GM21529 (cell line): Measurements from ENCODE around the gene SLC35F3.
A peak's percentile ranks its signal among the peaks of the same experiment; 100 is the strongest.

ENCODE experiments used
- ATAC-seq: cut with Tn5 transposase; IDR thresholded peaks from one replicate; pipeline ENCODE4 v1.9.1; 2021; ENCODE audit not compliant: unreplicated experiment

SLC35F3 gene

DNA sequence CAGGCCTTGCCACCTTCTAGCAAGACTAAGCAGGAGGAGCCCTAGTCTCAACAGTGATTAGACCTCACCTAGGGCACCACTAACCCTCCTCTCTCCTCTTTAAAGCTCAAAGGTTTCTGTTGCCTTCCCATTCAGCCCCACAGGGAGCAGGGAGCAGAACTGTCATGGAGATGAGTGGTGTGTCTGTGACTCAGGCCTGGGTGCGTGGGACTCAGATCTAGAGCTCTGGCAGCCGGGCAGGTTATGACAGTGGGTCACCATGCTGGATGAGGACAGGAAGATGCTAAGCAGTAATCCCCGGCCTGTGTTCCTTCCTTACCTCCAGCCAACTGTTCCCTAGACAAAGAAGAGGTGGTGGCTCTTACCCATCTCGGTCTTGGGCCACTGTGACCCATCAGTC, 408.7 kb downstream of the SLC35F3 start:
- ATAC-seq, result no peak

DNA sequence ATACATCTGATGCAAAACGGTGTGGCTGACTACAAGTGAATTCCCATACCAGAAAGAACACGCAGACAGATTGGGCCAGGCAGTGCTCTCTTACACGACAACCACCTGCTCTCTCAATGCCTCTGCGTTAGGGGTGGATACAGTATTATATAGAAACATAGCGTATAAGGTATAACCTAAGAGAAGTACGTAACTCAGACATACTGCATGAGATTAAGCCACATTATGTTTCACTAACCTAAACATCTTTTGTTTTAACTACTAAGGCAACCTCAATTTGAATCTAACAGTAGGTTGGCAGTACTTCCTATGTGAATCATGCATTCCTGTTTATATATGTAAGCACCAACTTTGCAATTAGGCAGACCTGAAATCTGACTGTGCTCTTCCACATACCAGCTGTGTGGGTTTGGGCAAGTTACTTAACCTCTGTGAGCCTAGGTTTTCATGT, 410.6 kb downstream of the SLC35F3 start:
- no peak for ATAC-seq

DNA sequence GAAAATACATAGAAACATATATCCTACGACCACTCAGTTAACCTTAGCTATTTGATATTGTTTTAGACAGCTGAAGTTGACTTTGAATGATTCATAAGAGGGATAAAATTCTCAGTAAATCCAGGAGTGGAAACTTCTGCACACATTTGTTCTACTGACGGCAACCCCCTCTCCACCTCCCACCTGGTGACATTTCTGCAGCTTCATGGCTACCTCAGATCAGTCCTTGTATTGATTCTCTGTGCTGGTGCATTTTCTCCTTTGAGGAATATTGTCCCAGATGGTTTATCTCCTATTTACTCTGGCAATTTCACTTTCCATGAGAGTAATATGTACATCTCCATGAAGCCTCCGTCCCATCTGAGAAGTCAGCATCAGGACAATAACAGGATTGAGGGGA, 411.1 kb downstream of the SLC35F3 start:
- no peak for ATAC-seq

DNA sequence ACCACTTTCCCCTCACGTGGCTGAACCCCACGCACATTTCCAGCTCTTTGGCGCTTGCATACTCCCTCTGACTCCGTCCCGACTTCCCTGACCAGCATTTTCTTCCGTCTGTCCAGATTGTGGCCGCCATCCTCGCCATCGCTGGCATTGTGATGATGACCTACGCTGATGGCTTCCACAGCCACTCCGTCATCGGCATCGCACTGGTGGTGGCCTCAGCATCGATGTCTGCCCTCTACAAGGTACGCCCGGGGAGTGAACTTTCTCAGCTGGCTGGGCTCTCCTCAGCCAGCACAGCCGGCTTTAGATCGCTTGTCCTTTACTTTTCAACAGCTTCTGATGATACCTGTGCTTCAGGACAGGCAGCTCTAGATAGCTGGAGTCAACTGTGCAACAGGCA, 412.0 kb downstream of the SLC35F3 start:
- no peak for ATAC-seq

DNA sequence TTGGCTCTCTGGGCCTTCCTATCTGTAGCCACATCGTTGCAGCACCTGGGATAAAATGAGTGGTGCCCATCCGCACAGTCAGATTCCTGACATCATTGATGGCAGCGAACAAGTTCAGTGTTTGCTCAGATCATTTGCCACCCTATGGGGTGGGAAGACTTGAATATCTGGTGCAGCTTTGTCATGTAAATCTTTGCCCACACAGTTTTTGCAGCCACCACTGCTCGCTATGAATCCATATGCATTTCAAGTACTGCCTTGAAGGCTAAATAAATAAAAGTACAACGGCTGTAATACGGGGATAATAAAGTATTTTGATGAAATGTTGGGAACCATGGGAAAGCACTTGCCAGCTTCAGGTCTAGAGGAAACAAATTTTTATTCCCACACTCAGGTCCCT, 412.5 kb downstream of the SLC35F3 start:
- ATAC-seq, result no peak

DNA sequence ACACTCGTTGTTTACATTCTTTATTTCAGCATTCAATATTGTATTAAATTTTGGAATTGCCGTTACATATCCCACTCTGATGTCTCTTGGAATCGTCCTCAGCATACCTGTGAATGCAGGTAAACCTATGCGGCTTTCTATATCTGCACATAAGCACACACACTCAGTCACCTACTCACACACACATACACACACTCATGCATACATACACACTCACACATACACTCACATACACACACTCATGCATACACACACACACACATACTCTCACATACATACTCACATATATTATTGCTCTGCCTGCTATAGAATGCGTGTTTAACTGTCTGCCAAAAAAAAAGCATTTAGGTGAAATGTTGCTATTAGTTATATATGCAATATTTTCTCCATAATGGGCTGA, 415.6 kb downstream of the SLC35F3 start:
- no peak for ATAC-seq

DNA sequence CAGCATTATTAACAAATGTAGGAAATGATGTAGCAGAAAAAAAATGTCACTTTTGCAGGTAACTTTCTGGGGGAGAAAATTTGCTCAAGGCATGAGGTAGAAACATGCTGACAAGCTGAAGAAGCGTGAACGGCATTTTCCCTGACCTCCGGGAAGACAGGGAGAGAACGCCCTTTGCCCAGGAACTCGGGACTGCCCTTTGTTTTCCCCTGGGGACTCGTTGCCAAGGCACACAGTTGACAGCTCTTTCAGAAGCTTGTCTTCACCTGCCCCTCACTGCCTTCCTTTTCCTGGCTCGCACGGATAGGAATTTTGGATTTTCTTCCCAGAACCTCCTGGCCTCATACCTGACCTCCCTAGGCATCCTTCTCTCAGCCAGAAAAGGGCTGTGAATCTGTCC, 416.1 kb downstream of the SLC35F3 start:
- no peak for ATAC-seq

DNA sequence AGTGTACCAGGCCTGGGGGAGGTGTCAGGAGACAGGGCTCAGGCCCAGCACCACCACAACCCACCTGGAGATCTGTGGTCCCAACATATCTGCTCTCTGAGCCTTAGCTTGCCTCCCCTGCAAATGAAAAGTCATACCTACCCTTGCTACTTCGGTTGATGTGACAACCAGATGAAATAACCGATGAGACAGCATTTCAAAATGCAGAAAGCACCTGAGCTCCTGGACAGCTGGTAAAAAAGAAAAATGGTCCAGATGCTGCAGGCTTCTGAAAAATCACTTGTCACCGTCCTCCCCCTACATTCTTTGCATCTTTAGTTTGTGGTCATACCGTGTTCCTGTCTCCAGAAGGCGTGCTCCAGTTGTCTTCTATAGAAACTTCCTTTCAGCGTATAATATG, 416.8 kb downstream of the SLC35F3 start:
- no peak for ATAC-seq

DNA sequence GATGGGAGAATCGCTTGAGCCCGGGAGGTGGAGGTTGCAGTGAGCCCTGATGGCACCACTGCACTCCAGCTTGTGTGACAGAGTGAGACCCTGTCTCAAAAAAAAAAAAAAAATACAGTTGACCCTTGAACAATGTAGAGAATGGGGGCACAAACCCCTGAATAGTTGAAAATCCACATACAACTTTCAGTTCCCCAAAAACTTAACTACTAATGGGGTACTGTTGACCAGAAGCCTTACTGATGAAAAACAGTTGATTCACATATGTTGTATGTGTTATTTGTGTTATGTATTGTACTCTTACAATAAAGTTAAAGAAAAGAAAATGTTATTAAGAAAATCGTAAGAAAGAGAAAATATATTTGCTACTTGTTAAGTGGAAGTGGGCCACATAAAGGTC, 417.6 kb downstream of the SLC35F3 start:
- no peak for ATAC-seq

DNA sequence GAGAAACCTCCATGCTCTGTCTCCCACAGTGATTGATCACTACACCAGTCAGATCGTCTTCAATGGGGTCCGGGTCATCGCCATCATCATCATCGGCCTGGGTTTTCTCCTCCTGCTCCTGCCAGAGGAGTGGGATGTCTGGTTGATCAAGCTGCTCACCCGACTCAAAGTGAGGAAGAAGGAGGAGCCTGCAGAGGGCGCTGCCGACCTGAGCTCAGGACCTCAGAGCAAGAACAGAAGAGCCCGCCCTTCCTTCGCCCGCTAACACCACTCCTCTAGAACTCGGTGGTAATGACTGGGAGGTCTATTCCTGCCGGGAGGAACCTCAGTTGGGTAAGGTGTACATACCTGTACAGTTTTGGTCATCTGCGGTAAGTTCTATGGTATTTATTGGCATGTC, 418.5 kb downstream of the SLC35F3 start:
- ATAC-seq, result peak; percentile 54

DNA sequence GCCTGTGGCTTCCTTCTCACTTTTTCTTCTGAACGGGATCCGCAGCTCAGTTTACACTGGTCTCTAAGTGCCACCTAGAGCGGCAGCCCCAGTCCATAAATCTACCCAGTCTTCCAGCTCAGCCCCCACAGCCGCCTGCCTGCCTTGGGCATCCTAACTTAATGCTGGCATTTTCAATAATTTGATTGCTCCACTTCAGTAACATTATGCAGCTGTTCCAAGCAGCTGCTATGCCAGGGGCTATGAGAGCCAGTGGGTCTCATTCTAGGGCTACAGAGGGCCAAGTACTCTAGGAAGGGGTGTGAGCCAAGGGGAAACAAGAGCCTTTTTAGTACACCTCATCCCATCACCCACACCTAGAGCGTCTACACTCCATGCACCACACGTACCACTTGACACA, 420.3 kb downstream of the SLC35F3 start:
- ATAC-seq, result no peak

DNA sequence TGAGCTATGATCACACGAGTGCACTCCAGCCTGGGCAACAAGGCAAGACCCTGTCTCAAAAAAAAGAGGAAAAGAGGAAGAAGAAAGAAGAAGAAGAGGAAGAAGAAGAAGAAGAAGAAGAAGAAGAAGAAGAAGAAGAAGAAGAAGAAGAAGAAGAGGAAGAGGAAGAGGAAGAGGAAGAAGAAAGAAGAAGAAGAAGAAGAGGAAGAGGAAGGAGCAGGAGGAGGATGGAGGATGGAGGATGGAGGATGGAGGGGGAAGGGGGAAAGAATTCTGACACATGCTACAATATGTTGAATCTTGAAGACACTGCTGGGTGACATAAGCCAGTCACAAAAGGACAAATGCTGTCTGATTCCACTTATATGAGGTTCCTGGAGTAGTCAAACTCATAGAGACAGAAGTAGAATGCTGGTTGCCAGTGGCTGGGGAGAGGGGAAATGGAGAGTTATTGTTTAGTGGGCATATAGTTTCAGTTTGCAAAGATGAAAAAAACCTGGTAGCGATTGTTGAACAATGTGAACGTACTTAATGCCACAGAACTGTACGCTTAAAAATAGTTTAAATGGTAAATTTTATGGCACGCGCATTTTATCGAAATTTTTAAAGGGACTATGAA, 421.5 kb downstream of the SLC35F3 start:
- ATAC-seq, result peak; percentile 37

DNA sequence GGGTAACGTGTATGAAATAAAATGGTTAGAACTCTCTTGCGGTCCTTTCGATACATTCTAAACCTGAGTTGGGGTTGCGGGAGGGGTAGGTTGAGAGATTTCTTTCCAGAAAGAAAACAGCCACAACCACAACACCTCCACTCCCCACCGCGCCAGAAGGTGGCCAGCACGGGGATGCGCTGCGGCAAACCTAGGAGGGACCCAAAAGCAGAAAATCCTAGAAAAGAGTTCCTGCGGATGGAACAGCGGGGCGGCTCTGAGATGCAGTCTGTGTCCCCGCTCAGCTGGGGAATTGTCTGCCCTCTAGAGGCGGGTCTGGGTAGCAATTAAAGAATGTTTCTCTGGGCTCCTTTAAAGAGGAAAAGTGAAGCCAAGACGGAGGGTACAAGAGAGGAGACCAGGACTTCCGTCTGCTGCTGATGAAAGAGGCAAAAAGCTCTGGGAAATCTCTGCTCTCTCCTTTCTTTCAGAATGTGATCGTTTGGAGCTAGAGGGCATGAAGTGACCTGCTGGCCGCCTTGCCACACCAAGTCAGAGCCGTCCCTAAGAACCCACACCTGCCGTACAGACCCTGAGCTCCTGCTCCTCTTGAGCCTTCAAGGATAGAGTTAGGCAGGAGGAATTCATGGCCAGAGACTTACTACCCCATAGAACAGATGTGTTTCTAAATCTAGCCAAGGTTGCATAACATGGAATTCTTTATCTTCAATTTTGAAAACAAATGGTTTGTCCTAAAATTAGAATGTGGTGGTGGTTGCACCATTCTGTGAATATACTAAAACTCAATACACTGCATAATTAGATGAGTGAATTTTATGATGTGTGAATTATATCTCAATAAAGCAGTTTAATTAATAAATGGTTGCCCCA, 422.3 kb downstream of the SLC35F3 start:
- peak; percentile 88 for ATAC-seq

DNA sequence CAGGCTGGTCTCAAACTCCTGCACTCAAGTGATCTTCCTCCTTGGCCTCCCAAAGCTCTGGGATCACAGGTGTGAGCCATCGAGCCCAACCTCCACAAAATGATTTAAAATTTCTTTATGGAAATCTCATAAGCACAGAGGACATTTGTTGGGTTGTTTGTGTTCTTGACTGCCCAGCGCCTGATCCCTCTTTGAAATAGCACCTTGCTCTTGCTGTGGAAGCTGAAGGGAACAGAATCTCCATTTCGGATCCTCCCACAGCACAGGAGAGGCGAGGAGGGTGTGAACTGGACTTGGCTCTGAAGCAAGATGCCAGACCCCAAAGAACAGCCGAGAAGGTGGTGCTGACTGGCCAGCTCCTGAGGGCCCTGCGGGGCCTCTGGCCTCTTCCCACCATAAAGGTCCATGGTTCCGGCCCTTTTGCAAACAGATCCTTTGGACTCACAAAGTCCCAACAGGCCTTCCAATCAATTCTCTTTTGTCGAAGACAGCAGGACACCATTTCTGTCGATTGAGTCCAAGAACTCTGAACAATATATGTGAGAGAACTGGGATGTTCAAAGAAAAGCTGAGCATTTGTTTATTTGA, 423.2 kb downstream of the SLC35F3 start:
- ATAC-seq, result no peak

DNA sequence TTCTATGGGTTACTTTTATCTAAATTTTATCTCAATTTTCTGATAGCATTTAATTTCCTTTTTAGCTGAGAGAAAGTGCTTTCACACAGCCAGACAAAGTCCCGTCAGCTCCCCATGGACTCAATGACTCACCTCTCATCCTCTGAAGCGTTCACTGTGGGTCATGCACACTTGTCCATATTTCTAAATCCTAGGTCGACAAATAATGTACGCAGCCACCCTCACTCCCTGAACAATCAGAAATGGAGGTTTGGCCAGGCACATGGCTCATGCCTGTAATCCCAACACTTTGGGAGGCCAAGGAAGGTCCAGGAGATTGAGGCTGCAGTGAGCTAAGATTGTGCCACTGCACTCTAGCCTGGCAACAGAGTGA, 426.4 kb downstream of the SLC35F3 start:
- no peak for ATAC-seq

DNA sequence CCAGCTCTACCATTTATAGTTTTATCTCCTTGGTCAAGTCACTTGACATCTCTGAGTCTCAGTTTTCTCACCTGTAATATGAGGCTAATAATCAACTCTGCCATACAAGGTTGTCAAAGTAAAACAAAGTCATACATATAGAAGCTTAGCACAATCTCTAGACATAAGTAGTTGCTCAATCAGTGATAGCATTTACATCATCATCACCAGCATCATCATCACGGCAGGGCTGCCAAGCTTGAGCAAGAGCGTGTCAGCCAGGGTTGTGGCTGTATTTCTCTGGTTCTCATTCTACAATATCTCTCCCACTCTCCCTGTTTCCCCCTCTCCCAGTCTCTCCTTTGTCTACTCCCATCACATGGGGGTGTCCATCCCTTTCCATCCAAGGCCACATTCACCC, 427.0 kb downstream of the SLC35F3 start:
- ATAC-seq, result no peak

DNA sequence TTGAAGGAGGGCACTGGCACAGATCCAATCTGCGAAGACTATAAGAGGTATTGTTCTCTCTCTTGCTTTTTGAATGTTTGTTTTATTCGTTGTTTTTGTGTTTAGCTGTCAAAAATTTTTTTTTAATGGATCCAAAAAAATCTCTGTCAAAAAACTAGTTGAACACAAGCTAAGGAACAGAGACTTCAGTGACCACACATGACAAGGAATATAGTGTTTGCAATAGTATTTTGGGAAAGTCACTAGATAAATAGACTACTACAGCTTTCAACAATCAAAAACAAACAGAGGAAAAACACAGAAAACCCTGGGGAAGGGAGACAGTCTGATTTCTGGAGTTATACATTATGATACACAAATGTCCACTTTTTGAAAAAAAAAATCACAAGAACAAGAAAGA, 431.9 kb downstream of the SLC35F3 start:
- no peak for ATAC-seq

DNA sequence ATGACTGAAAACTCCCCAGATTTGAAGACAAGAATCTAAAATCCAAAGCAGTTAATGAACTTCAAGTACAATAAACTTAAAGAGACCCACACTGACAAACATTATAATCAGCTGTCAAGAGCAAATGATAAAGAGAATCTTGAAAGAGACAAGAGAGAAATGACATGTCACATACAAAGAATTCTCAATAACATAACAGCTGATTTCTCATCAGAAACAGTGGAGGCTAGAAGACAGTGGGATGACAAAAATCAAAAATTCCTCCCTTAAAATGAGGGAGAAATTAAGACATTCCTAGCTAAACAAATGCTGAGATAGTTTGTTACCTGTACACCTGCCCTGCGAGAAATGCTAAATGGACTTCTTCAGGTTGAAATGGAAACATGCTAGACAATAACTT, 432.8 kb downstream of the SLC35F3 start:
- no peak for ATAC-seq

DNA sequence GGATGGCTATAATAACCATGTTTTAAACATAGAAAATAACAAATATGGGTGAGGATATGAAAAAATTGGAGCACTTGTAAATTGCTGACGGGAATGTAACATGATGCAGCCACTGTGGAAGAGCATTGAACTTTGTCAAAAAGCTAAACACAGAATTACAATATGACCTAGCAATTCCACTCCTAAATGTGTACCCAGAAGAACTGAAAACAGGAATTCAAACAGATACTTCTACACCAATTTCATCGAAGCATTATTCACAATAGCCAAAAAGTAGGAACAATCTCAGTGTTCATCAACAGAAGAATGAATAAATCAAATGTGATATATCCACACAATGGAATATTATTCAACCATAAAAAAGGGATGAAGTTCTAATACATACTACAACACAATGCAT, 436.1 kb downstream of the SLC35F3 start:
- ATAC-seq, result no peak

DNA sequence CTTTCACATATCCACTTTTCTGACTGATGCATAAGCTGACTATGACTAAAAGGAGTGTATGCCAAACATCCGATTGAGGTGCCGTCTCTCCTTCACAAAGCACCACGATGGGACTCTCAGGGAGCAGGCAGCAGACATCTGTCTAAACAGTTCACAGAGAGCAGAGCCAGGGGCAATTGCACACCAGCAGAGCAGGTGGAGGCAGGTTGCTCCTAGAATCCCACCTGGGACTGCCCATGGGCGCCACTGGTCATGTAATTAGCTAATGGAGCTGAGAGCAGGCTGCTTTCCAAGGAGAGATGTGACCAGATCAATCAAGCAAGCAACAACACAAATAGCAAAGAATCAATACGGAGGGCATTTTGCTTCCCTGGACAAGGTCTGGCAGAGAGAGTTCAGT, 438.3 kb downstream of the SLC35F3 start:
- ATAC-seq, result no peak

DNA sequence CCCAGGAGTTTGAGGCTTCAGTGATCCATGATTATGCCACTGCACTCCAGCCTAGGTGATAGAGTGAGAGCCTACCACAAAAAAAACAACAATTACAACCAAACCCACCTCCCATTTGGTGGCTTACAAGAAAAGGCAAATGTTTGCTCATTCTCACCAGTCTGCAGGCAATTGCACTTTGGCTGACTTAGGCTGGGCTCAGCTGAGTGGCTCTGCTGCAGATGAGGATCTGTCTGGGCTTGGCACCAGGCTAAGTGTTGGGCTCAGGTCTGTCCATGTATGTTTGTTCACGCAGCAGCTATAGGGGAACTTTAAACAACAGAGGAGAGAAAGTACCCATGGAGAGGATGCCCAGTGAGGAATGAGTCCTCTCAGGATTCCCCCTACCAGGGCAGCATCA, 440.8 kb downstream of the SLC35F3 start:
- no peak for ATAC-seq

DNA sequence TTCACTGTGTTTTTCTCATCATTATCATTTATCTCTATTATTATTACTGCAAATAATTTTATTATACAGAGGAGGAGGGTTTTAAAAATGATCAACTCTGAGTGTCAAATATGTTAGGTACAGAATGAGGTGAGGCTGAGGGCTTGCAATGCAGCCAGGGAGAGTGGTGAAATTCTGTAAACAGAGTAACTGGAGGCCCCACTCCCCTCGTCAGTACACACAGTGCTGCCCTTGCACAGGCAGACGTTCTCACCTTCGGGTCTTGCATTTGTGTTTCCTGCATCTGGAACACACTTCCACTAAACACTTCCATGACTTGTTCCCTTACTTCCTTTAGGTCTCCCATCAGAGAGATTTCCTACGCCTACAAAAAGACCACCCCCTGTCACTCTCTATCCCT, 444.5 kb downstream of the SLC35F3 start:
- no peak for ATAC-seq
